Thyroid gland (tissue), 4 donors: ENCODE results near the gene NKAIN4.

Experiments used
- CTCF ChIP-seq, 6 experiments: fragments of 200-600 bp in 3 of 6; fragments of 450-650 bp in 3 of 6; sonication (generic) in 3 of 6; IDR thresholded peaks; one replicate each; pipeline ENCODE4 v1.5.1; 2016 to 2019; ENCODE audit warnings: antibody characterized with exemption in 6 of 6, mild to moderate bottlenecking in 2 of 6, inconsistent platforms in 1 of 6, moderate library complexity in 1 of 6
- POLR2A ChIP-seq, 2 donors: fragments of 450-650 bp; IDR thresholded peaks; one replicate each; pipeline ENCODE4 v1.6.1; 2017; ENCODE audit warnings: antibody characterized with exemption in 2 of 2, mild to moderate bottlenecking in 2 of 2, moderate library complexity in 1 of 2

- TF ChIP-seq CTCF (IDR thresholded peaks at IDR 0.05) (no peak), POLR2A (IDR thresholded peaks at IDR 0.05) (no peak)
These were observed 39.7 kb upstream of the NKAIN4 start for GRCh38 chr20:63293871-63294535.
